ENCODE results near the gene TNXB. TPM values are rescaled to one million over a fixed set of nuclear protein-coding genes. Genes with fewer than 3 reads are reported as not detected.

TNXB gene
- total RNA-seq, 1 experiment from 2014 or later = 10.6 TPM

- Mint-ChIP-seq H3K27ac (ENCODE audit: unreplicated experiment) (no peak overlapping the region), H3K9me3 (ENCODE audit: low read depth, unreplicated experiment) (no peaks in the 10 kb centered on the region), H3K27me3 (ENCODE audit: unreplicated experiment) (peaks cover 39% of the 10 kb centered on the region), H3K36me3 (ENCODE audit: insufficient read depth, unreplicated experiment) (peaks cover 21% of the 10 kb centered on the region), H3K4me3 (ENCODE audit: low read depth, unreplicated experiment) (no peak overlapping the region), H3K4me1 (ENCODE audit: low read depth, unreplicated experiment) (peaks cover 9% of the 10 kb centered on the region)
- DNase-seq = no peak
- TF ChIP-seq CTCF (IDR thresholded peaks at IDR 0.05; ENCODE audit: unreplicated experiment) = no peak
- CTCF ChIA-PET = interaction anchor here (1.5 kb wide), 1 partner anchor 16 kb away, joined by 5 read pairs; no protein-coding TSS in a partner anchor
- intact Hi-C loops (cut with micrococcal nuclease; ENCODE audit: unreplicated experiment) = loop anchor here (10.0 kb wide), 1 partner anchor 123 kb away; no protein-coding TSS in a partner anchor
- BruUV-seq (replicated peaks) = no TSS peak
These were observed 2.4 kb upstream of the TNXB start for GRCh38 chr6:32111424-32112066.

GRCh38 chr6:32110632-32111031 lies 1.5 kb upstream of the TNXB start:
- Mint-ChIP-seq H3K9me3 (ENCODE audit: low read depth, unreplicated experiment) (no peaks in the 10 kb centered on the region), H3K36me3 (ENCODE audit: insufficient read depth, unreplicated experiment) (peaks cover 17% of the 10 kb centered on the region), H3K4me1 (ENCODE audit: low read depth, unreplicated experiment) (peaks cover 9% of the 10 kb centered on the region), H3K27me3 (ENCODE audit: unreplicated experiment) (peaks cover 48% of the 10 kb centered on the region), H3K4me3 (ENCODE audit: low read depth, unreplicated experiment) (no peak overlapping the region), H3K27ac (ENCODE audit: unreplicated experiment) (no peak overlapping the region)
- CTCF ChIA-PET = interaction anchor here (0.6 to 1.5 kb wide), 2 partner anchors 16 to 80 kb away, joined by 5 read pairs; partner anchors contain the start of gene PBX2
- TF ChIP-seq CTCF (IDR thresholded peaks at IDR 0.05; ENCODE audit: unreplicated experiment) = no peak
- DNase-seq = no peak
- intact Hi-C loops (cut with micrococcal nuclease; ENCODE audit: unreplicated experiment) = loop anchor here (10.0 kb wide), 1 partner anchor 124 kb away; no protein-coding TSS in a partner anchor
- BruUV-seq (replicated peaks) = no TSS peak

- no TSS peak for BruUV-seq (replicated peaks)
- peaks cover 57% of the 10 kb centered on the region for H3K27me3 Mint-ChIP-seq (ENCODE audit: unreplicated experiment)
- CTCF ChIA-PET = interaction anchor here (0.7 to 1.5 kb wide), 2 partner anchors 15 to 27 kb away, joined by 3 to 5 read pairs; no protein-coding TSS in a partner anchor
- no peak for DNase-seq
- H3K4me3 Mint-ChIP-seq (ENCODE audit: low read depth, unreplicated experiment) = no peak overlapping the region
- no peak overlapping the region for H3K27ac Mint-ChIP-seq (ENCODE audit: unreplicated experiment)
- H3K4me1 Mint-ChIP-seq (ENCODE audit: low read depth, unreplicated experiment) = peaks cover 9% of the 10 kb centered on the region
- no peak for TF ChIP-seq CTCF (IDR thresholded peaks at IDR 0.05; ENCODE audit: unreplicated experiment)
- H3K9me3 Mint-ChIP-seq (ENCODE audit: low read depth, unreplicated experiment) = no peaks in the 10 kb centered on the region
- H3K36me3 Mint-ChIP-seq (ENCODE audit: insufficient read depth, unreplicated experiment) = peaks cover 15% of the 10 kb centered on the region
- intact Hi-C loops (cut with micrococcal nuclease; ENCODE audit: unreplicated experiment) = loop anchor here (10.0 kb wide), 1 partner anchor 125 kb away; no protein-coding TSS in a partner anchor
These were observed 625 bp upstream of the TNXB start for GRCh38 chr6:32109765-32110160.

GRCh38 chr6:32108727-32109113 lies 418 bp downstream of the TNXB start:
- intact Hi-C loops (cut with micrococcal nuclease; ENCODE audit: unreplicated experiment) = no loop called here

More at GRCh38 chr6:32108727-32109113, 418 bp downstream of the TNXB start:
- Mint-ChIP-seq H3K27ac (ENCODE audit: unreplicated experiment) (peak overlapping the region; percentile 19), H3K9me3 (ENCODE audit: low read depth, unreplicated experiment) (no peaks in the 10 kb centered on the region), H3K27me3 (ENCODE audit: unreplicated experiment) (peaks cover 67% of the 10 kb centered on the region), H3K4me1 (ENCODE audit: low read depth, unreplicated experiment) (peaks cover 9% of the 10 kb centered on the region), H3K4me3 (ENCODE audit: low read depth, unreplicated experiment) (no peak overlapping the region), H3K36me3 (ENCODE audit: insufficient read depth, unreplicated experiment) (peaks cover 13% of the 10 kb centered on the region)
- DNase-seq = no peak
- no TSS peak for BruUV-seq (replicated peaks)
- CTCF ChIA-PET = no interaction called here
- TF ChIP-seq CTCF (IDR thresholded peaks at IDR 0.05; ENCODE audit: unreplicated experiment) = no peak

Data from Calu3 (cell line).